ENCODE measurements around the gene TRPV2. TPM values are rescaled to one million over a fixed set of nuclear protein-coding genes. Genes with fewer than 3 reads are reported as not detected.

The TRPV2 gene
- total RNA-seq, 1 donor from 2014 or later = 0.98 TPM

DNA sequence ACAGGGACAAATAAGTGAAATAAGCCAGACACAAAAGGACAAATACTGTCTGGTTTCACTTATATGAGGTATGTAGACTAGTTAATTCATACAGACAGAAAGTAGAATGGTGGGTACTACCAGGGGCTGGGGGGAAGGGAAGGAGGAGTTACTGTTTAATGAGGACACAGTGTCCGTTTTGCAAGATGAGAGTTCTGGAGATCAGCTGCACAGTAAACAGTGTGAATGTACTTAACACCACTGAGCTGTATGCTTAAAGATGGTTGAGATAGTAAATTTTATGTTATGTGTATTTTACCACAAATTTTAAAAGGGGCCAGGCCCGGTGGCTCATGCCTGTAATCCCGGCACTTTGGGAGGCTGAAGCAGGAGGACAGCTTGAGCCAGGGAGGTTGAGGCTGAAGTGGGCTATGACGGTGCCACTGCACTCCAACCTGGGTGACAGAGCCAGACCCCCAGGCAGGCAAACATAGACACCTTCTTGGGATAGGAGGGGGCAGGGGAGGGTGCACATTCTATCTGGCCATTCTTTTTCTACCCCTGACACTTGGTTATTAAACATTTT, 53.1 kb downstream of the TRPV2 start:
- no peaks in the 10 kb centered on the region for H3K9me3 Mint-ChIP-seq
- DNase-seq (ENCODE audit: low read depth, low spot score) = no peak
- H3K36me3 Mint-ChIP-seq (ENCODE audit: low read depth) = no peaks in the 10 kb centered on the region
- TF ChIP-seq, protein P1, sequence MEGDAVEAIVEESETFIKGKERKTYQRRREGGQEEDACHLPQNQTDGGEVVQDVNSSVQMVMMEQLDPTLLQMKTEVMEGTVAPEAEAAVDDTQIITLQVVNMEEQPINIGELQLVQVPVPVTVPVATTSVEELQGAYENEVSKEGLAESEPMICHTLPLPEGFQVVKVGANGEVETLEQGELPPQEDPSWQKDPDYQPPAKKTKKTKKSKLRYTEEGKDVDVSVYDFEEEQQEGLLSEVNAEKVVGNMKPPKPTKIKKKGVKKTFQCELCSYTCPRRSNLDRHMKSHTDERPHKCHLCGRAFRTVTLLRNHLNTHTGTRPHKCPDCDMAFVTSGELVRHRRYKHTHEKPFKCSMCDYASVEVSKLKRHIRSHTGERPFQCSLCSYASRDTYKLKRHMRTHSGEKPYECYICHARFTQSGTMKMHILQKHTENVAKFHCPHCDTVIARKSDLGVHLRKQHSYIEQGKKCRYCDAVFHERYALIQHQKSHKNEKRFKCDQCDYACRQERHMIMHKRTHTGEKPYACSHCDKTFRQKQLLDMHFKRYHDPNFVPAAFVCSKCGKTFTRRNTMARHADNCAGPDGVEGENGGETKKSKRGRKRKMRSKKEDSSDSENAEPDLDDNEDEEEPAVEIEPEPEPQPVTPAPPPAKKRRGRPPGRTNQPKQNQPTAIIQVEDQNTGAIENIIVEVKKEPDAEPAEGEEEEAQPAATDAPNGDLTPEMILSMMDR (conservative IDR thresholded peaks at IDR 0.05) = no peak
- H3K27me3 Mint-ChIP-seq (ENCODE audit: low read depth) = no peaks in the 10 kb centered on the region
- H3K4me3 Mint-ChIP-seq = no peak overlapping the region
- peaks cover 13% of the 10 kb centered on the region for H3K4me1 Mint-ChIP-seq
- no peak overlapping the region for H3K27ac Mint-ChIP-seq (ENCODE audit: unreplicated experiment)

DNA sequence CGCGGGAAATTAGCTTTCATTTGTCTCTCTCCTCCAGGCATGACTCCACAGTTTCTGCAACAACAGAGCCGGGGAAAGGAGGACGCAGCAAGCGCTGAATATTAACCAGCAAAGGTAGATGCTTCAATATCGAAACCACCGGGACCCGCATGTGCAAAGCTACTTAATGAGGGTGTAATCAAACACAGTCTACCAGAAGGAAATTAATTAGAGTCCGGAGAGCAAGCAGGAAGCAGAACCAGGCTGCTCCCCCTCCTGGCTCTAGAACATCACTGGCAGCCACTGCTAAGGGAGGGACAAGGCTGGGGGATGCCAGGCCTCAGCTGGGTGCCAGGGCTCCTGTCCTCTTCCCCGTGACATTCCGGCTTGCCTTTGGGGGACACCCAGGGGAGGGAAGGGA, 54.9 kb downstream of the TRPV2 start:
- no peak for DNase-seq (ENCODE audit: low read depth, low spot score)
- Mint-ChIP-seq H3K27ac (ENCODE audit: unreplicated experiment) (no peak overlapping the region), H3K9me3 (no peaks in the 10 kb centered on the region), H3K36me3 (ENCODE audit: low read depth) (no peaks in the 10 kb centered on the region), H3K4me1 (peaks cover 13% of the 10 kb centered on the region), H3K4me3 (no peak overlapping the region), H3K27me3 (ENCODE audit: low read depth) (no peaks in the 10 kb centered on the region)
- TF ChIP-seq, protein P1 (conservative IDR thresholded peaks at IDR 0.05) = no peak

DNA sequence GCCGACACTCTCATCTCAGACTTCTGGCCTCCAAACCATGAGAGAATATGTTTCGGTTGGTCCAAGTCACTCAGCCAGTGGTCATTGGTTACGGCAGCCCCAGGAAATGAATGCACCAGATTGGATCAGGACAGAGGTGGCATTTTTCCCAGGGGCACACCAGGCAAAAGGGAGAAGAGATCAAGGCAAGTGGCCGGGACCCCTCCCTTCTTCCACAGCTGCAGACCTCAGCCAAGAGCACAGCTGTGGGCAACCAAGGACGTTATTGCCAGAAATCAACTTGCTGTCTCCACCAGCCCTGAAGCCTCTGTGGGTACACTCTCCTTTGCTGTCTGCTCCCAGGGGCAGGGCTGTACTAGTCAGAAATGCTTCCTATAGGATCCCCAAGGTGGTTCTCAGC, 55.9 kb downstream of the TRPV2 start:
- Mint-ChIP-seq H3K27me3 (ENCODE audit: low read depth) (no peaks in the 10 kb centered on the region), H3K36me3 (ENCODE audit: low read depth) (no peaks in the 10 kb centered on the region), H3K4me3 (no peak overlapping the region), H3K27ac (ENCODE audit: unreplicated experiment) (no peak overlapping the region), H3K9me3 (no peaks in the 10 kb centered on the region), H3K4me1 (peaks cover 13% of the 10 kb centered on the region)
- no peak for DNase-seq (ENCODE audit: low read depth, low spot score)
- TF ChIP-seq, protein P1 (conservative IDR thresholded peaks at IDR 0.05) = no peak

DNA sequence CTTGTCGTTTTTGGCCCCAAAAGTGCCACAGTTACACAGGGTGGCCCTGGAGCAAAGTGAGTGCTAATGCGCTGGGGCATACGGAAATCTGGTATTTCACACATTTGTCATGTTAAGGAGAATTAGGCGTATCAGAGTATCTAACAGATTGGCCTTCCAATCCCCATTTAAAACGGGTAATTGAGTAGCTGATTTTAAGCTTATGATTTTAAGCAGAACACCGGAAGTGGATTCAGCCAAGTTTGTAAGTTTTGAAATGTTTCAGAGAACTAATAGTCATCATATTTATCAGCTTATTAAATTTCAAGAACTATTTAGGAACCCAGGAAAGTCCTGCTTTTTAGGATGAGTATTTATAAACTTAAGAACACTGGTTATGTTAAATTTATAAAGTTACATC, 57.2 kb downstream of the TRPV2 start:
- DNase-seq (ENCODE audit: low read depth, low spot score) = no peak
- peaks cover 17% of the 10 kb centered on the region for H3K4me1 Mint-ChIP-seq
- no peak overlapping the region for H3K4me3 Mint-ChIP-seq
- no peaks in the 10 kb centered on the region for H3K36me3 Mint-ChIP-seq (ENCODE audit: low read depth)
- no peaks in the 10 kb centered on the region for H3K27me3 Mint-ChIP-seq (ENCODE audit: low read depth)
- H3K9me3 Mint-ChIP-seq = no peaks in the 10 kb centered on the region
- TF ChIP-seq, protein P1 (conservative IDR thresholded peaks at IDR 0.05) = no peak
- H3K27ac Mint-ChIP-seq (ENCODE audit: unreplicated experiment) = no peak overlapping the region

DNA sequence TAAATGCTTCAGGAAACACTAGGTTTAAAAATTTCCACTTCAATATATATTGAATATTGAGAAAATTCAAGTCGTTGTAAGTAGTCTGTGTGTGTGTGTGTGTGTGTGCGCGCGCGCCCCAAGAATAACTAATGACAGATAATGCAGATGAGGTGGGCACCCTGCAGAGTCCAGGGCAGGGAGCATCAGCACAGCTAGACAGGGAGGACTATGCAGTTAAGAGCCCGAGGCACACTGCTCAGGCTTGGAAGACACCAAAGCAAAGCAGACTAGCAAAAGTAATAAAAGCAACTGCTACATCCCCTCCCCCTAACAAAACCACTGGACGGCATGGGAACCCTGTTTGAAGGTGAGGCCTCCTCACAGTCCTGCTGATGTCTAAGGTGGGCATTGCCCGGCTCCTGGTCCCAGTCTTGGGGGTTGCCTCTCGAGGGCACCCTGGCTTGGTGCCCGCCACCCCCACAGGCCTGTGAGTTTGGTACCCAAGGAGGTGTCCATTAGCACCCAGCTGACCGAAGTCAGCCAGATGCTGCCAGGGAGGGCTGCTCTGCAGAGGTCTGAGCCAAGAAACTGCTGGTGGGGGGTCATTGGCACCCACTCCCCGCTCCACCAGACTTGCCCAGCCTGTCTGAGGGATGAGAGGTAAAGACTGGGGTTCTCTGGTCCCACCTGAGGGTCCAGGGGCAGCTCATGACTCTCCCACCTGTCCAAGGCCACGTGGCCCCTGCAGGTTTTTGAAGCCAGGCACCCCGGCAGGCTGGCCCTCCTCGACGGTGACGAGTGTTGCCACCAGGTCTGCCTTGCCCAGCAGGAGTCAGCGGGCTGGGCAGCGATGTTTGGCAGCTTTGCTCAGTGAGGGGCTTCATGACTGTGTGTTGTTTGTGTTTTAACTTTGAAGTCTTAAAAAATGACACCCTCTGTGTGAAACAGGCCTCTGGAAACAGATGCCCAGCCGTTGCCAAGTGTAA, 58.0 kb downstream of the TRPV2 start:
- Mint-ChIP-seq H3K9me3 (no peaks in the 10 kb centered on the region), H3K36me3 (ENCODE audit: low read depth) (no peaks in the 10 kb centered on the region), H3K4me1 (peaks cover 17% of the 10 kb centered on the region), H3K27me3 (ENCODE audit: low read depth) (no peaks in the 10 kb centered on the region), H3K4me3 (no peak overlapping the region), H3K27ac (ENCODE audit: unreplicated experiment) (no peak overlapping the region)
- TF ChIP-seq, protein P1 (conservative IDR thresholded peaks at IDR 0.05) = no peak
- DNase-seq (ENCODE audit: low read depth, low spot score) = no peak

All from neural crest cell (in vitro differentiated cells).